ENCODE data around the gene RAB3GAP2. TPM values are rescaled to one million over a fixed set of nuclear protein-coding genes. Genes with fewer than 3 reads are reported as not detected.
A peak's percentile ranks its signal among the peaks of the same experiment; 100 is the strongest.

RAB3GAP2 gene
- total RNA-seq, 1 donor from 2014 or later = 26.1 TPM

GRCh38 chr1:220303871-220304270 is 31.6 kb upstream of the RAB3GAP2 start:
- Histone ChIP-seq H3K36me3 (ENCODE audit: control insufficient read depth, insufficient read depth, low read length) (no peaks in the 10 kb centered on the region), H3K4me3 (ENCODE audit: low read depth, low read length) (no peak overlapping the region), H3K27me3 (ENCODE audit: control insufficient read depth, insufficient read depth, low read length) (no peaks in the 10 kb centered on the region)
- no peak for DNase-seq (ENCODE audit: low read depth)
- no peak for FAIRE-seq
- no peak for TF ChIP-seq CTCF (IDR thresholded peaks at IDR 0.05; ENCODE audit: insufficient read depth, low read length, severe bottlenecking)

DNA sequence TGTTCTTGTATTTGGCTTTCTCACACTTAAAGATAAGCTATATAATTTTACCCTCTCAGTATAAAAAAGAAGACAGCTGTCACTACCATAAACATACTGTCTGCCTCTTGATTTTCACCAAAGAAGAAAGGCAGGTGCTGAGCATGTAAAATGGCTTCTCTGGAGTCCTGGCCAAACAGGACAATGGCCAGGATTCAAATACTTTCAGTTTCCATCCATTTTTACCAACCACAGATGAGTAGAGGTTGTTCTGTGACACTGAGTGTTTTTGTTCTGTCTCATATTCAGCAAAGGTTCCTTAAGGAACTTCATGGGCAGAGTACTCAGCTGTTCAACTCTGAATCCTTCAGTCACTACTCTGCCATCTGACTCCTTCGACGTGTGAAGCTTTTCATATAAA is 29.4 kb upstream of the RAB3GAP2 start:
- Histone ChIP-seq H3K27me3 (ENCODE audit: control insufficient read depth, insufficient read depth, low read length) (no peaks in the 10 kb centered on the region), H3K36me3 (ENCODE audit: control insufficient read depth, insufficient read depth, low read length) (no peaks in the 10 kb centered on the region), H3K4me3 (ENCODE audit: low read depth, low read length) (no peak overlapping the region)
- no peak for TF ChIP-seq CTCF (IDR thresholded peaks at IDR 0.05; ENCODE audit: insufficient read depth, low read length, severe bottlenecking)
- DNase-seq (ENCODE audit: low read depth) = no peak
- FAIRE-seq = no peak

- H3K4me3 ChIP-seq (ENCODE audit: low read depth, low read length) = no peak overlapping the region
- no peaks in the 10 kb centered on the region for H3K36me3 ChIP-seq (ENCODE audit: control insufficient read depth, insufficient read depth, low read length)
- no peaks in the 10 kb centered on the region for H3K27me3 ChIP-seq (ENCODE audit: control insufficient read depth, insufficient read depth, low read length)
- DNase-seq (ENCODE audit: low read depth) (peak; percentile 87), FAIRE-seq (no peak)
- TF ChIP-seq CTCF (IDR thresholded peaks at IDR 0.05; ENCODE audit: insufficient read depth, low read length, severe bottlenecking) = no peak
Observed at GRCh38 chr1:220300442-220301121, 28.3 kb upstream of the RAB3GAP2 start.

DNA sequence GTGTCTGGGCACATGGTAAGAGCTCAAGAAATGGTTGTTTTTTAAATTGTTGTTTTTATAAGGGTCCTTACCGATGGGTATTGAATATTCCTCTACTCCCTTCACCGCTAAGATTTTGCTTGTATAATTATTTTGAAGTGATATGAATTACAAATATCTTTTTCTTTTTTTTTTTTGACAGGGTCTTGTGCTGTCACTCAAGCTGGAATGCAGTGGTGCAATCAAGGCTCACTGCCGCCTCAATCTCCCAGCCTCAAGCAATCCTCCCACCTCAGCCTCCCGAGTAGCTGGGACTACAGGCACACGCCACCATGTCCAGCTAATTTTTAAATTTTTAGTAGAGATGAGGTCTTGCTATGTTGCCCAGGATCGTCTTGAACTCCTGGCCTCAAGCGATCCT is 27.1 kb upstream of the RAB3GAP2 start:
- no peaks in the 10 kb centered on the region for H3K27me3 ChIP-seq (ENCODE audit: control insufficient read depth, insufficient read depth, low read length)
- DNase-seq (ENCODE audit: low read depth) = no peak
- no peaks in the 10 kb centered on the region for H3K36me3 ChIP-seq (ENCODE audit: control insufficient read depth, insufficient read depth, low read length)
- FAIRE-seq = no peak
- H3K4me3 ChIP-seq (ENCODE audit: low read depth, low read length) = no peak overlapping the region
- TF ChIP-seq CTCF (IDR thresholded peaks at IDR 0.05; ENCODE audit: insufficient read depth, low read length, severe bottlenecking) = no peak

DNA sequence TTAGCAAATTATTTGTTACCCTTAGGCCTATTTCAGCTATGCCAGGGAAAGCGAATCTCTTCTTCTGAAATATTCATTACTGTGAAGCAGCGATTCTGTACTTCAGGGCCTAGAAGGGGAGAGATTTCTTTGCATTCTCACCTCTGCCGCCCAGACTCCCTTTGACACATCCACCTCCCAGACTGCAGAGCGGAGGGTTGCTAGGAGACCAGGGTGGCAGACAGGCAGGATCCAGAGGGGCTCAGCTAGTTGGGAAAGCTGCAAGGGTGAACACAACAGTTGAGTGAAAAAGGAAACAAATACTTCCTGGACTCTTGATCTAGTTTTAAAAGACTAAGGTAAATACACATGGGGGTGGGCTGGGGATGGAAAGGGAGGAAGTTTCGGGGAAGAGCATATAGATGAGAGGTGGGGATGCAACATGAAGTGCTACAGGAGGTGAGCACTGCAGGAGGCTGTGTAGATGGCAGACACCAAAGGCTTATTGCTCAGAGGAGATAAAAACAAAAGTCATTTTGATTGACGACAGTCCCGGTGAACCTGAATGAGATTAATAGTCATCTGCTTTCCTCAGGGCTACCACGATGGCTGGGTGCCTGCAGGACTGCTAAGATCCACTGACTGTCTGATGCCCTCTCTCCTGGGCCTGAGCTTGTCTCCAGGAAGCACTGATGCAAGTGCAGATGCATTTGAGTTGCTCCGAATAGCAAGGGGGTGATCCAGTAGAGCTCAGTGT is 26.4 kb upstream of the RAB3GAP2 start:
- Histone ChIP-seq H3K36me3 (ENCODE audit: control insufficient read depth, insufficient read depth, low read length) (no peaks in the 10 kb centered on the region), H3K27me3 (ENCODE audit: control insufficient read depth, insufficient read depth, low read length) (no peaks in the 10 kb centered on the region), H3K4me3 (ENCODE audit: low read depth, low read length) (no peak overlapping the region)
- TF ChIP-seq CTCF (IDR thresholded peaks at IDR 0.05; ENCODE audit: insufficient read depth, low read length, severe bottlenecking) = no peak
- no peak for FAIRE-seq
- DNase-seq (ENCODE audit: low read depth) = no peak
